SJSA1 (cell line): ENCODE data around the gene PACC1. TPM values are rescaled to one million over a fixed set of nuclear protein-coding genes. Genes with fewer than 3 reads are reported as not detected.
"Not testable (repeated sequence)": the region's sequence is repeated elsewhere in the genome, so short reads cannot be mapped to it uniquely, and the experiment has no call there.

Experiments
- DNase-seq, 2 experiments: peaks; one replicate each; pipeline ENCODE4 v3.0.0-alpha.2; 2015 to 2020; ENCODE audit warnings: low spot score in 2 of 2, low read depth in 1 of 2
- H3K27ac ChIP-seq: fragments of 250-450 bp; sonication (Bioruptor Pico); 2 replicates; pipeline ENCODE4 v1.5.1; 2020; ENCODE audit warnings: mild to moderate bottlenecking, moderate library complexity
- H3K27me3 ChIP-seq: fragments of 250-450 bp; sonication (Bioruptor Pico); replicated peaks from 2 replicates; pipeline ENCODE4 v1.5.1; 2020; ENCODE audit warnings: mild to moderate bottlenecking, moderate library complexity
- H3K36me3 ChIP-seq: fragments of 250-450 bp; sonication (Bioruptor Pico); 2 replicates; pipeline ENCODE4 v1.5.1; 2020; ENCODE audit warnings: mild to moderate bottlenecking
- H3K4me1 ChIP-seq: fragments of 250-450 bp; sonication (Bioruptor Pico); replicated peaks from 2 replicates; pipeline ENCODE4 v1.6.1; 2021; ENCODE audit warnings: mild to moderate bottlenecking
- H3K4me3 ChIP-seq: fragments of 250-450 bp; sonication (Bioruptor Pico); 2 replicates; pipeline ENCODE4 v1.5.1; 2020; ENCODE audit warnings: mild to moderate bottlenecking
- H3K9me3 ChIP-seq: fragments of 250-450 bp; sonication (Bioruptor Pico); replicated peaks from 2 replicates; pipeline ENCODE4 v1.5.1; 2020; ENCODE audit warnings: mild to moderate bottlenecking
- total RNA-seq: library from RNA; depleted of rRNA; stranded (reverse); fragments of >200 nt; shearing (Covaris generic); gene quantifications from 2 replicates; pipeline ENCODE4 v1.2.3, GENCODE V29; 2014

PACC1 gene
- total RNA-seq, 1 experiment from 2014 or later, result 9.4 TPM

DNA sequence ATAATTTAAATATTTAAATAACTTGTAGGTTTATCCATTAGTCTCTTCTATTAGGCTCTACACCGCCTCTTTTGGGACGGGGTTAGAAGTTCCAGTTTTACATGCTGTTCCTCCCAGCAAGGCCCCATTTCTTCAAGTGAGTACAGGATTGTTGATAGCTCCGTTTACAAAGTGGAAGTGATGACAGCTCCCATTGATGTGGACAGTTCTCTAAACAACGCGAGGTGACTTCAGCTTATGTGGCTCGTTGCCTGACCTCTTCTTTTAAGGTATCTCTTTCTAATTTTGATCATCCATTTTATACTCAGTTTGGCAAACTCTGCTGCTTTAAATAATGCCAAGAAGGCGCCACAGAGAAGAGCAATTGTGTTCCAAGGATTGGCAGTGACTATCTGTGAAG lies 49.7 kb downstream of the PACC1 start:
- no peak overlapping the region for H3K27ac ChIP-seq
- H3K36me3 ChIP-seq, result peaks cover 20% of the 10 kb centered on the region
- no peaks in the 10 kb centered on the region for H3K9me3 ChIP-seq
- no peak overlapping the region for H3K4me3 ChIP-seq
- no peaks in the 10 kb centered on the region for H3K27me3 ChIP-seq
- no peak for DNase-seq
- H3K4me1 ChIP-seq, result no peaks in the 10 kb centered on the region

GRCh38 chr1:212359794-212360479 lies 54.7 kb downstream of the PACC1 start:
- DNase-seq, result no peak
- no peaks in the 10 kb centered on the region for H3K9me3 ChIP-seq
- peaks cover 9% of the 10 kb centered on the region for H3K4me1 ChIP-seq
- H3K4me3 ChIP-seq, result no peak overlapping the region
- H3K27ac ChIP-seq, result no peak overlapping the region
- no peaks in the 10 kb centered on the region for H3K27me3 ChIP-seq
- H3K36me3 ChIP-seq, result peaks cover 25% of the 10 kb centered on the region

DNA sequence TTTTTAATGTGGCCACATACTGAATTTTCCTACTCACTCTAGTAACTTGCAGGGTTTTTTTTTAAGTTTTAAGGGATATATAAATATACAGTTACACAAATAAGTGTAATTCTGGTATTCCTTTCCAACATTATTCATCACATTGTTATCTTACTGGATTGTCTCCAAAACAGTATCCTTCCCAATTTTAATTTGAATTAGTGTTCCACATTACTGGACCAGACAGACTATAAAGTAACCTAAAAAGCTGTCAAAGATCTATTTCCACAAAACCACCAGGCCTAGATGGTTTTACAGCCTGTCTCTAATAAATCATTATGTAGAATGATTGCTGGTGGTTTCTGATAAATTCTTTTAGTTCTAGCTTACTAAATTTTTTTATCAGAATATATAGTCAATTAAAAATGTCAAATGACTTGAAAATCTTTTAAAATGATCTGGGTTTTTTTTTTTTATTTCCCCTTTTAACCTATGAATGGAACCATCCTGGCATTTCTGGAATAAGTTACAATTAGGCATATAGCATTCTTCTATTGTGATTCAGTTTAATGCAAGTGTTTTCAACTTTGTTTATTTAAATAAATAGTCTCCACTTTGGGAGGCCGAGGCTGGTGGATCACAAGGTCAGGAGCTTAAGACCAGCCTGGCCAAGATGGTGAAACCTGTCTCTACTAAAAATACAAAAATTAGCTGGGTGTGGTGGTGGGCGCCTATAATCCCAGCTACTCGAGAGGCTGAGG lies 59.3 kb downstream of the PACC1 start:
- H3K9me3 ChIP-seq, result no peaks in the 10 kb centered on the region
- DNase-seq, result peak in 1 of 2 experiments; percentile 9
- H3K27me3 ChIP-seq, result no peaks in the 10 kb centered on the region
- H3K27ac ChIP-seq, result no peak overlapping the region
- peaks cover 27% of the 10 kb centered on the region for H3K36me3 ChIP-seq
- no peak overlapping the region for H3K4me3 ChIP-seq
- H3K4me1 ChIP-seq, result peaks cover 14% of the 10 kb centered on the region

DNA sequence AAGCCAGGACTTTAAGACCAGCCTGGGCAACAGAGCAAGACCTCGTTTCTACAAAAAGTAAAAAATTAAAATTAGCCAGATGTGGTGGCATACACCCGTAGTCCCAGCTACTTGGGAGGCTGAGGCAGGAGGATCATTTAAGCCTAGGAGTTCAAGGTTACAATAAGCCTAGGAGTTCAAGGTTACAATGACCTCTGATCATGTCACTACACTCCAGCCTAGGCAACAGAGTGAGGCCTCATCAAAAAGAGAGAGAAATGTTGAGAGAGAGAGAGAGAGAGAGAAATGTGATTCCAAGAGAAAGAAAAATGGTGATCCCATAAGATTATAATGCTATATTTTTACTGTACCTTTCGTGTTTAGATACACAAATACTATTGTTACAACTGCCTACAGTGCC lies 60.2 kb downstream of the PACC1 start:
- no peaks in the 10 kb centered on the region for H3K9me3 ChIP-seq
- DNase-seq, result no peak

DNA sequence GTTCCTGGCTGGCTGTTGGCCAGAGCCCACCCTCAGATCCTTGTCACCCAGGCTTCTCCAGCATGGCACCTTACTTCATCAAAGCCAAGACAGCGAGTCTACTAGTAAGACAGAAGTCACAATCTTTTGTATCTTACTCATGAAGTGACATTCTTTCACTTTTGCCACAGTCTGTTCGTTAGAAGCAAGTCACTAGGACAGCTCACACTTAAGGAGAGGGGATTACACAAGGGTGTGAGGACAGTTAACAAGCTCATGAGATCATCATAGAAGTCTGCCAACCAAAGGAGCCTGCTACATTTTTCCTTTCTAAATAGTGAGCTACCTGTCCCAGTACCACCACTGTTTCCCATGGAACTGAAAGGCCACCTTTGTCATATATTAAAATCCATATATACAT lies 61.5 kb downstream of the PACC1 start:
- DNase-seq, result no peak
- Histone ChIP-seq H3K27me3 (no peaks in the 10 kb centered on the region), H3K36me3 (peaks cover 20% of the 10 kb centered on the region), H3K4me3 (no peak overlapping the region), H3K27ac (no peak overlapping the region), H3K9me3 (no peaks in the 10 kb centered on the region), H3K4me1 (peaks cover 14% of the 10 kb centered on the region)

More for the DNA sequence above, 60.2 kb downstream of the PACC1 start:
- peaks cover 14% of the 10 kb centered on the region for H3K4me1 ChIP-seq
- H3K4me3 ChIP-seq, result no peak overlapping the region
- H3K27ac ChIP-seq, result no peak overlapping the region
- peaks cover 23% of the 10 kb centered on the region for H3K36me3 ChIP-seq
- no peaks in the 10 kb centered on the region for H3K27me3 ChIP-seq

DNA sequence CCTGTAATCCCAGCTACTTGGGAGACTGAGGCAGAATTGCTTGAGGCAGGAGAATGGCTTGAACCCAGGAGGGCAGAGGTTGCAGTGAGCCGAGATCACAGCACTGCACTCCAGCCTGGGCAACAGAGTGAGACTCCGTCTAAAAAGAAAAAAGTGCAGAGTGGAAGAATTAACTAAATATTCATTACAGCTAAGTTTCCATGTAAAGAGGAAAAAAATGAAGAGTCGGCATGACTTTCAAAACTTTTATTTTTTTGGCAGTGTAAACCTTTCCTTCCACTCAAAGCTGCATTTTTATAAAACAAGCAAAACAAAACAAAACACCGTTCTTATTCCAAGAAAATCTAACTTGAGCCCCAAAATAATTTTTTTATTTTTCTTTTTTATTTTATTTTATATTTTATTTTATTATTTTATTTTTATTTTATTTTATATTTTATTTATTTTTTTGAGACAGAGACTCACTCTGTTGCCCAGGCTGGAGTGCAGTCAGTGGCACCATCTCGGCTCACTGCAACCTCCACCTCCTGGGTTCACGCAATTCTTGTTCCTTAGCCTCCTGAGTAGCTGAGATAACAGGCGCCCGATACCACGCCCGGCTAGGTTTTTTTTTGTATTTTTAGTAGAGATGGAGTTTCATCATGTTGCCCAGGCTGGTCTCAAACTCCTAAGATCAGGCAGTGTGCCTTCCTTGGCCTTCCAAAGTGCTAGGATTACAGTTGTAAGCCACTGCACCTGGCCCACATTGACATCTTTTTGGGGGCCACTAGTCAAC lies 62.9 kb downstream of the PACC1 start:
- Histone ChIP-seq H3K9me3 (no peaks in the 10 kb centered on the region), H3K4me3 (no peak overlapping the region), H3K4me1 (peaks cover 14% of the 10 kb centered on the region), H3K27ac (no peak overlapping the region), H3K27me3 (no peaks in the 10 kb centered on the region), H3K36me3 (peaks cover 16% of the 10 kb centered on the region)
- DNase-seq, result no peak

DNA sequence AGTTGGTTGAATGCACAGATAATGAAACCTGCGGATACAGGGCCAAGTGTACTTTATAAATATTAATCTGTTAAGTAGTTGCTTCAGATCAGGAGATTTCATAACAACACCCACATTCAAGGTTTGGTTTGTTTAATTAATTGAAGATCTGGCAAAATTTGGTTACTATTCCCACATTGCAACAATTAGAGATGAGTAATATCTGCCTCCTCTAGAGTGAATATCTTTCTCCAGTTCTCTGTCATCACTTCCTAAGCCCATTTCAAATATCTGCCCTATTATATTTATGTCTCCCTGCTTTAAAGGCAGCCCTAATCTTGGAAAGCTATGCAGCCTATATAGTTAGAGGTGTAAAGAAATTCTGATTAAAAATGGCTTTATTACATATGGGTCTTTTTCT lies 68.1 kb downstream of the PACC1 start:
- Histone ChIP-seq H3K4me1 (no peaks in the 10 kb centered on the region), H3K27ac (no peak overlapping the region), H3K4me3 (no peak overlapping the region), H3K27me3 (no peaks in the 10 kb centered on the region), H3K9me3 (no peaks in the 10 kb centered on the region), H3K36me3 (peaks cover 3% of the 10 kb centered on the region; the same call in 1 of the 2 replicates)
- DNase-seq, result no peak

- Histone ChIP-seq H3K27ac (no peak overlapping the region), H3K9me3 (no peaks in the 10 kb centered on the region), H3K27me3 (no peaks in the 10 kb centered on the region), H3K4me1 (no peaks in the 10 kb centered on the region), H3K36me3 (peaks cover 3% of the 10 kb centered on the region), H3K4me3 (no peak overlapping the region)
- DNase-seq, result no peak
Measured at GRCh38 chr1:212344905-212345304, 69.8 kb downstream of the PACC1 start.

DNA sequence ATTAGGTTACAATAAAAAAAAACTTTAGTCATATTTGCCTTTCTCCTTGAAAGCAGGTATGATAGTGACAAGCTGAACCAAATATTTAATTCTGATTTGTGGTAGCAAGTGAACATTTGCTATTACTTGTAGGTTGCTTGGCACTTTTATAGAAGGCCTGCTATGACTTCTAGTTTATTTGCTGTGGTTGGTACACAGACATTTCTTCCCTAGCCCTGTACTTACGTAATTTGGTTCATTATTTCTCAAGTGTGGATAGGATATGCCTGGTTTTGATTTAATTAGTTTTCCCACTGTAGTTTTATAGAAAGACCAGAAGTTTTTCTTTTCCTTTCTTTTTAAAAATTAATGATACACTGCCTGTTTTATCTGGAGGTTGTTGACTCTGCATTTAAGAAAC lies 73.6 kb downstream of the PACC1 start:
- no peak for DNase-seq
- H3K9me3 ChIP-seq, result no peaks in the 10 kb centered on the region
- H3K27me3 ChIP-seq, result no peaks in the 10 kb centered on the region
- no peaks in the 10 kb centered on the region; the same call in 1 of the 2 replicates for H3K36me3 ChIP-seq
- H3K4me3 ChIP-seq, result no peak overlapping the region
- H3K4me1 ChIP-seq, result no peaks in the 10 kb centered on the region
- no peak overlapping the region for H3K27ac ChIP-seq

DNA sequence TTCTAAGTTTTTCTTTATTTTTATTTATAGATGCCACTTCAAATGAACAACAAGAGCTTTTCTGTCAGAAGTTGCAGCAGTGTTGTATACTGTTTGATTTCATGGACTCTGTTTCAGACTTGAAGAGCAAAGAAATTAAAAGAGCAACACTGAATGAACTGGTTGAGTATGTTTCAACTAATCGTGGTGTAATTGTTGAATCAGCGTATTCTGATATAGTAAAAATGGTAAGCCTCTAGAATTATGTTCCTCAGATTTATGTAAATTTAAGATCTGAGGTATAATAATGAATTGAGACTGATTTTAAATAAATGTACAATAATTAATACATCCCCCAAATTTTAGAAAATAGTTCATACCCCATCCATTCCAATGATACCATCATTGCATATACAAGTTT lies 85.6 kb downstream of the PACC1 start:
- Histone ChIP-seq H3K4me1 (no peaks in the 10 kb centered on the region), H3K4me3 (no peak overlapping the region), H3K36me3 (no peaks in the 10 kb centered on the region), H3K9me3 (no peaks in the 10 kb centered on the region), H3K27ac (no peak overlapping the region), H3K27me3 (no peaks in the 10 kb centered on the region)
- DNase-seq, result no peak

GRCh38 chr1:212328248-212328647 lies 86.4 kb downstream of the PACC1 start:
- H3K4me3 ChIP-seq, result no peak overlapping the region
- H3K9me3 ChIP-seq, result no peaks in the 10 kb centered on the region
- H3K4me1 ChIP-seq, result no peaks in the 10 kb centered on the region
- no peak overlapping the region for H3K27ac ChIP-seq
- no peaks in the 10 kb centered on the region for H3K27me3 ChIP-seq
- DNase-seq, result no peak
- no peaks in the 10 kb centered on the region for H3K36me3 ChIP-seq

DNA sequence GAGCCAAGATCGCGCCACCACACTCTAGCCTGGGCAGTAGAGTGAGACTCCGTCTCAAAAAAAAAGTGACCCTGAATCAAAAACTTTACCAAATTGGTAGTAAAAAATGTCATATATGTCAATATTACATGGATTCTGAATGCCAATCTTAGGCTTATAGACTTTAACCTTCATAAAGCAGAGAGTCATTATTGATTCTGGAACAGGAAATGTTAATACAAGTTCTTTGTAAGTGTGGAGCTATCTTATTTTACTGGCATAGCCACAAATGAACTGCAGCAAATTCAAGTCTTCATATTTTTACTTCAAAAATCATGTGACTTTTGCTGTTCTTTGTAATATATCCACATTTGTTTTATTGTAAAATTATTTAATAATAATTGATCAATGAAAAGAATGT lies 88.1 kb downstream of the PACC1 start:
- Histone ChIP-seq H3K9me3 (no peaks in the 10 kb centered on the region), H3K27ac (no peak overlapping the region), H3K27me3 (no peaks in the 10 kb centered on the region), H3K4me1 (no peaks in the 10 kb centered on the region), H3K36me3 (no peaks in the 10 kb centered on the region), H3K4me3 (no peak overlapping the region)
- no peak for DNase-seq

DNA sequence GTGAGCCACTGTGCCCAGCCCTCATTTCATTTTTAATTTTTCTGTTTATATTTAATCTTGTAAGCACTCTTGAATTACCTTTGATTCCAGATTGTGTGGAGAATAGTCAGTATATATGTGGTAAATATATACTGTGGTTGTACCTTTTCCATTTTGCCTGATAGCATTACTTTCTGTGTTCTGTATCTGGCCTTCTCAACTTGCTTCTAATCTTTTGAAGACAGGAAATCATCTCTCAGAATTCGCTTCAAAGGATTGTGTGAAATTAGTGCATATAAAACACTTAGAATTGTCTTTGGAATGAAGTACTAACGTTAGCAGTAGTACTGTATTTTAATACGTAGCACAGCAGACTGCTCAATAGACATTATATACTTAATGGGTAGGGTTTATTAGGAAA lies 91.6 kb downstream of the PACC1 start:
- no peaks in the 10 kb centered on the region for H3K27me3 ChIP-seq
- H3K36me3 ChIP-seq, result no peaks in the 10 kb centered on the region
- H3K9me3 ChIP-seq, result no peaks in the 10 kb centered on the region
- no peaks in the 10 kb centered on the region for H3K4me1 ChIP-seq
- H3K27ac ChIP-seq, result no peak overlapping the region
- H3K4me3 ChIP-seq, result no peak overlapping the region
- DNase-seq, result no peak

DNA sequence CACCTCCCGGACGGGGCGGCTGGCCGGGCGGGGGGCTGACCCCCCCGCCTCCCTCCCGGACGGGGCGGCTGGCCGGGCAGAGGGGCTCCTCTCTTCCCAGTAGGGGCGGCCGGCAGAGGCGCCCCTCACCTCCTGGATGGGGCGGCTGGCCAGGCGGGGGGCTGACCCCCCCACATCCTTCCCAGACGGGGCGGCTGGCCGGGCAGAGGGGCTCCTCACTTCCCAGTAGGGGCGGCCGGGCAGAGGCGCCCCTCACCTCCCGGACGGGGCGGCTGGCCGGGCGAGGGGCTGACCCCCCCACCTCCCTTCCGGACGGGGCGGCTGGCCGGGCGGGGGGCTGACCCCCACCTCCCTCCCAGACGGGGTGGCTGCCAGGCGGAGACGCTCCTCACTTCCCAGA lies 93.7 kb downstream of the PACC1 start:
- not testable (repeated sequence) for H3K9me3 ChIP-seq, DNase-seq, H3K4me3 ChIP-seq, H3K27ac ChIP-seq, H3K4me1 ChIP-seq, H3K36me3 ChIP-seq, H3K27me3 ChIP-seq
